Heart right ventricle (tissue), 16 donors: ENCODE data around the gene ARHGAP22. TPM values are rescaled to one million over a fixed set of nuclear protein-coding genes. Genes with fewer than 3 reads are reported as not detected.

Source experiments
- ATAC-seq, 8 donors: fragments of 200-7000 bp; cut with Tn5 transposase; one replicate each; pipeline ENCODE4 v1.9.1; 2020; ENCODE audit warnings: mild to moderate bottlenecking in 8 of 8, moderate library complexity in 8 of 8, moderate number of reproducible peaks in 1 of 8
- DNase-seq, 2 donors: peaks; one replicate each; pipeline ENCODE4 v3.0.0-alpha.2; 2020
- H3K27ac ChIP-seq, 10 donors: fragments of 200-600 bp; sonication (generic) in 2 of 10; one replicate each; pipeline versions ENCODE4 v1.5.0 to v1.8.0; 2020 to 2022; ENCODE audit warnings: mild to moderate bottlenecking in 3 of 10
- H3K27me3 ChIP-seq, 7 donors: fragments of 200-600 bp; one replicate each; pipeline ENCODE4 v1.8.0; 2021 to 2022; ENCODE audit warnings: mild to moderate bottlenecking in 2 of 7
- H3K36me3 ChIP-seq, 9 donors: fragments of 200-600 bp; sonication (generic) in 1 of 9; one replicate each; pipeline versions ENCODE4 v1.5.0 to v1.8.0; 2020 to 2022; ENCODE audit warnings: mild to moderate bottlenecking in 2 of 9
- H3K4me1 ChIP-seq, 9 donors: fragments of 200-600 bp; sonication (generic) in 1 of 9; one replicate each; pipeline versions ENCODE4 v1.5.0 to v1.8.0; 2020 to 2022; ENCODE audit warnings: mild to moderate bottlenecking in 4 of 9
- H3K4me3 ChIP-seq, 10 donors: fragments of 200-600 bp; sonication (generic) in 2 of 10; one replicate each; pipeline versions ENCODE4 v1.5.0 to v1.8.0; 2020 to 2022; ENCODE audit warnings: mild to moderate bottlenecking in 7 of 10, moderate library complexity in 2 of 10
- H3K9me3 ChIP-seq, 11 donors: fragments of 200-600 bp in 10 of 11; sonication (generic) in 2 of 11; one replicate each; pipeline versions ENCODE4 v1.5.0 to v1.8.0; 2013 to 2022; ENCODE audit warnings: mild to moderate bottlenecking in 2 of 11, control low read depth in 1 of 11, moderate library complexity in 1 of 11
- WGBS, 2 donors: extraction: QIAGEN DNeasy Blood & Tissue Kit; methylation state at CpG; one replicate each; pipeline ENCODE4 v1.1.7; 2013; ENCODE audit warnings: inconsistent platforms in 1 of 2; 5-methylcytosine and 5-hydroxymethylcytosine counted together
- intact Hi-C, 10 donors: fragments of 100-400 bp; cut with DNase I; formaldehyde crosslinking; loops; one replicate each; pipeline versions ENCODE4 v1.11.1 to v1.14.2; 2022
- long read RNA-seq, 3 donors: library from polyadenylated mRNA; unstranded; transcript quantifications; one replicate each; pipeline ENCODE4 v2.0.0, GENCODE V29; 2020 to 2021
- polyA plus RNA-seq, 2 donors: library from polyadenylated mRNA; stranded (reverse); fragments of 200-250 nt; gene quantifications; one replicate each; pipeline ENCODE4 v1.2.3, GENCODE V29; 2013
- total RNA-seq, 10 donors: library from RNA; stranded (reverse); fragmentation: NEBNext Ultra II Directional in 3 of 10; extraction: Animal tissue kit (Norgen Biotek cat#: 25700) in 3 of 10; gene quantifications; one replicate each; pipeline versions ENCODE4 v1.2.1 to v1.2.4, GENCODE V29; 2021 to 2023
- TF ChIP-seq, protein P1 (sequence below), 9 donors: fragments of 200-600 bp; sonication (generic) in 2 of 9; IDR thresholded peaks; one replicate each; pipeline versions ENCODE4 v1.5.0 to v1.8.0; 2021 to 2022; ENCODE audit warnings: antibody characterized with exemption in 9 of 9, mild to moderate bottlenecking in 5 of 9, moderate library complexity in 1 of 9
- donor health status: Arrhythmogenic right ventricular cardiomyopathy.
- donor health status: ischemic (EF 13 %, LVEDD 7.1; RV severe dilation, severe dysfunction).
- donor health status: healthy with polysubstance abuse.
- donor health status: DM: no; HTN: yes; CAD: no.
- donor health status: DM: no; HTN: no; CAD: no.
- donor health status: ischemic (EF 25% LVEDD 6.9; RV normal size, moderate dysfunction).
- donor health status: ischemic (EF 25% LVEDD 5.7; RV mildly dilated, moderate dysfunction).
- donor health status: healthy.
- donor health status: DM: yes; HTN: yes; CAD: no.
- donor health status: Ischemic cardiomyopathy.
- donor health status: ischemic (EF 35%, LVEDD 5.7; RV mildly dilated, moderate dysfunction).
- donor health status: nonischemic (EF 11% LVEDD 7.7; RV severe dilation, severe dysfunction).
- donor health status: DM: yes; HTN: yes; CAD: no.
- donor health status: PGD.
- donor health status: ischemic (EF 29% LVEDD 5.4; RV normal size, mild dysfunction).
- donor health status: nonischemic (EF 23%, LVEDD 6.1; RV moderate dilation, normal function).

The ARHGAP22 gene, protein sequence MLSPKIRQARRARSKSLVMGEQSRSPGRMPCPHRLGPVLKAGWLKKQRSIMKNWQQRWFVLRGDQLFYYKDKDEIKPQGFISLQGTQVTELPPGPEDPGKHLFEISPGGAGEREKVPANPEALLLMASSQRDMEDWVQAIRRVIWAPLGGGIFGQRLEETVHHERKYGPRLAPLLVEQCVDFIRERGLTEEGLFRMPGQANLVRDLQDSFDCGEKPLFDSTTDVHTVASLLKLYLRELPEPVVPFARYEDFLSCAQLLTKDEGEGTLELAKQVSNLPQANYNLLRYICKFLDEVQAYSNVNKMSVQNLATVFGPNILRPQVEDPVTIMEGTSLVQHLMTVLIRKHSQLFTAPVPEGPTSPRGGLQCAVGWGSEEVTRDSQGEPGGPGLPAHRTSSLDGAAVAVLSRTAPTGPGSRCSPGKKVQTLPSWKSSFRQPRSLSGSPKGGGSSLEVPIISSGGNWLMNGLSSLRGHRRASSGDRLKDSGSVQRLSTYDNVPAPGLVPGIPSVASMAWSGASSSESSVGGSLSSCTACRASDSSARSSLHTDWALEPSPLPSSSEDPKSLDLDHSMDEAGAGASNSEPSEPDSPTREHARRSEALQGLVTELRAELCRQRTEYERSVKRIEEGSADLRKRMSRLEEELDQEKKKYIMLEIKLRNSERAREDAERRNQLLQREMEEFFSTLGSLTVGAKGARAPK
- 1 to 10 TPM; 2.2 to 9.3 (median 3.0) TPM for total RNA-seq
- 1 to 10 TPM; 1.5 to 2.5 TPM for polyA plus RNA-seq
- long read RNA-seq, donor 1, partial matches to known transcripts = 1 of 3 reads
- long read RNA-seq, donor 1, other reads (novel, unspliced or antisense) = 0 of 3 reads
- long read RNA-seq, donor 2, partial matches to known transcripts = 2 of 8 reads
- long read RNA-seq, donor 2, other reads (novel, unspliced or antisense) = 2 of 8 reads
- long read RNA-seq, donor 3, partial matches to known transcripts = 1 of 6 reads
- long read RNA-seq, donor 3, other reads (novel, unspliced or antisense) = 3 of 6 reads

DNA sequence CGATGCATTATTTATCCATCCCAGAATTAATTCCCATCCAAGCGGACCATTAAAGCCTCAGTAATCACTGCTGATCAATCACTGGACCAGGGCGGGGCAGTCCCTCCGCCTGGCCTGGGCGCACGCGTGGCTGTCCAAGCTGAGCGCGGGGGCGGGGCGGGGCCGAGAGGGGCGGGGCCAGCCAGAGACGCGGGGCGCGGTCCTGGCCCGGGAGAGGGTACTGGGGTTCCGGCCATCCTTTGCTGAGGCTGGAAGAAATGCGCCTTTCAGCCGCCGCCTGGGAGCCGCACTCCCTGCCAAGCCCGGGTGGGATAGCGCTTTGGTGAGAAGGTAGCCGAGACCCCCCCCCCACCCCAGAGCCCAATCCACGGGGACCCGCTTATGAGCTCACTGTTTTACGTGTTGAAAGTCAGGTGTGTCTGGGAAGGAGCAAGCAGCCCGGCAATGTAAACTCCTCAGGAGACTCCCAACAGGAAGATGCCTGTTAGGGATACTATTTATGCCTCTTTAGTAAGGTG lies at the start of gene ARHGAP22:
Gene ARHGAP22 (minus strand): TSS at position 83 of the 518 bp plus-strand sequence. CDS start 277 bp downstream, outside the sequence.
- peak within 1 kb of the TSS in 6 of 10 donors; percentile 58 to 83 (median 68) for H3K27ac ChIP-seq
- 1% methylated on average over 30 of the region's 30 CpGs for WGBS, 2 donors
- no peaks in the 10 kb centered on the region for H3K9me3 ChIP-seq
- peak; percentile 76 to 92 (median 87) for ATAC-seq
- peaks cover 0 to 16% (median 9%) of the 10 kb centered on the region in 7 donors for H3K27me3 ChIP-seq
- H3K36me3 ChIP-seq = no peaks in the 10 kb centered on the region
- peak within 1 kb of the TSS in 9 of 10 donors; percentile 29 to 65 (median 57) for H3K4me3 ChIP-seq
- peaks cover 0 to 55% (median 20%) of the 10 kb centered on the region in 9 donors for H3K4me1 ChIP-seq
- TF ChIP-seq, protein P1, sequence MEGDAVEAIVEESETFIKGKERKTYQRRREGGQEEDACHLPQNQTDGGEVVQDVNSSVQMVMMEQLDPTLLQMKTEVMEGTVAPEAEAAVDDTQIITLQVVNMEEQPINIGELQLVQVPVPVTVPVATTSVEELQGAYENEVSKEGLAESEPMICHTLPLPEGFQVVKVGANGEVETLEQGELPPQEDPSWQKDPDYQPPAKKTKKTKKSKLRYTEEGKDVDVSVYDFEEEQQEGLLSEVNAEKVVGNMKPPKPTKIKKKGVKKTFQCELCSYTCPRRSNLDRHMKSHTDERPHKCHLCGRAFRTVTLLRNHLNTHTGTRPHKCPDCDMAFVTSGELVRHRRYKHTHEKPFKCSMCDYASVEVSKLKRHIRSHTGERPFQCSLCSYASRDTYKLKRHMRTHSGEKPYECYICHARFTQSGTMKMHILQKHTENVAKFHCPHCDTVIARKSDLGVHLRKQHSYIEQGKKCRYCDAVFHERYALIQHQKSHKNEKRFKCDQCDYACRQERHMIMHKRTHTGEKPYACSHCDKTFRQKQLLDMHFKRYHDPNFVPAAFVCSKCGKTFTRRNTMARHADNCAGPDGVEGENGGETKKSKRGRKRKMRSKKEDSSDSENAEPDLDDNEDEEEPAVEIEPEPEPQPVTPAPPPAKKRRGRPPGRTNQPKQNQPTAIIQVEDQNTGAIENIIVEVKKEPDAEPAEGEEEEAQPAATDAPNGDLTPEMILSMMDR (IDR thresholded peaks at IDR 0.05) = no peak
- DNase-seq = peak; percentile 42 to 74
- intact Hi-C loops = loop anchor here in 6 of 10 donors (5.0 to 10.0 kb wide), 4 partner anchors 48 to 53 kb away; no protein-coding TSS in a partner anchor

GRCh38 chr10:48653944-48654698 lies 49.2 kb upstream of the ARHGAP22 start:
- Histone ChIP-seq H3K9me3 (no peaks in the 10 kb centered on the region), H3K27ac (no peak overlapping the region), H3K36me3 (no peaks in the 10 kb centered on the region), H3K4me3 (no peak overlapping the region), H3K27me3 (peaks cover 0 to 7% (median 0%) of the 10 kb centered on the region in 7 donors), H3K4me1 (peaks cover 3 to 24% (median 13%) of the 10 kb centered on the region in 9 donors)
- DNase-seq (no peak), ATAC-seq (no peak)
- 92 to 98% methylated on average over 4 of the region's 4 CpGs for WGBS, 2 donors
- TF ChIP-seq, protein P1 (IDR thresholded peaks at IDR 0.05) = no peak
- intact Hi-C loops = loop anchor here in 7 of 10 donors (2.0 to 10.0 kb wide), 7 partner anchors 42 to 861 kb away; no protein-coding TSS in a partner anchor

DNA sequence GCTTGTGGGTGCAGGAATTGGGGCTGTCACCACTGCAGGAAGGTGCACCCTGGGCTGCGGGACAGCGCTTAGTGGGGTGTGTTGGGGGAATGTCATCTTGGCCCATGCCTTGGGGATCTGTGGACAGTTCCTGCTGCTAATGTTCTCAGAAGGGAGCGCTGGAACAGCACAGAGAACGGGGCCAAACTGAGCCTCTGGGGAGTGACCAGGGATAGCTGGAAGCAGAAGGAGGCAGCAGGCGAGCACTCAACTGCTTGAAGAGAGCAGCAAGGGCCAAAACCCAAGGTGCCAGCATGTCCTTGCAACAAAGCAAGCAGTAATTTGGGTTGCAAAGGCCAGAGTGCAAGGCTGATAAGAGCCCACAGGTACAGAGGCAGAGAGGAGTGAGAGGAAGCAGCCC lies 48.5 kb upstream of the ARHGAP22 start:
- H3K27me3 ChIP-seq = peaks cover 0 to 7% (median 0%) of the 10 kb centered on the region in 7 donors
- no peaks in the 10 kb centered on the region for H3K36me3 ChIP-seq
- peaks cover 3 to 24% (median 13%) of the 10 kb centered on the region in 9 donors for H3K4me1 ChIP-seq
- ATAC-seq (no peak), DNase-seq (no peak)
- no peak overlapping the region for H3K4me3 ChIP-seq
- H3K9me3 ChIP-seq = no peaks in the 10 kb centered on the region
- 74 to 79% methylated on average over 5 of the region's 5 CpGs for WGBS, 2 donors
- TF ChIP-seq, protein P1 (IDR thresholded peaks at IDR 0.05) = no peak
- intact Hi-C loops = loop anchor here in 7 of 10 donors (2.0 to 10.0 kb wide), 6 partner anchors 41 to 861 kb away; no protein-coding TSS in a partner anchor
- no peak overlapping the region for H3K27ac ChIP-seq
